Colonic mucosa (tissue), 4 donors: ENCODE results near the gene TNFRSF21. TPM values are rescaled to one million over a fixed set of nuclear protein-coding genes. Genes with fewer than 3 reads are reported as not detected.
"Not testable (repeated sequence)": the region's sequence is repeated elsewhere in the genome, so short reads cannot be mapped to it uniquely, and the experiment has no call there.

Experiments
- DNase-seq: peaks from one replicate; pipeline ENCODE4 v3.0.0-alpha.2; 2020
- H3K27ac ChIP-seq: fragments of 200-600 bp; one replicate; pipeline ENCODE4 v1.8.0; 2021
- H3K27me3 ChIP-seq: fragments of 200-600 bp; one replicate; pipeline ENCODE4 v1.8.0; 2021
- H3K36me3 ChIP-seq: fragments of 200-600 bp; one replicate; pipeline ENCODE4 v1.8.0; 2021
- H3K4me1 ChIP-seq: fragments of 200-600 bp; one replicate; pipeline ENCODE4 v1.8.0; 2021; ENCODE audit warnings: mild to moderate bottlenecking
- H3K4me3 ChIP-seq: fragments of 200-600 bp; one replicate; pipeline ENCODE4 v1.8.0; 2021
- H3K9ac ChIP-seq, 2 donors: one replicate each; pipeline ENCODE4 v1.7.0; 2013; ENCODE audit warnings: control low read depth in 2 of 2, low read depth in 2 of 2, low read length in 2 of 2
- H3K9me3 ChIP-seq: fragments of 200-600 bp; one replicate; pipeline ENCODE4 v1.8.0; 2021
- CTCF ChIP-seq: fragments of 200-600 bp; IDR thresholded peaks from one replicate; pipeline ENCODE4 v1.8.0; 2022; ENCODE audit warnings: antibody characterized with exemption, mild to moderate bottlenecking
- intact Hi-C: fragments of 100-400 bp; cut with DNase I; formaldehyde crosslinking; loops from one replicate; pipeline ENCODE4 v1.14.1; 2022
- total RNA-seq, 2 donors: library from RNA; stranded (reverse); fragmentation: NEBNext Ultra II Directional in 1 of 2; extraction: Animal tissue kit (Norgen Biotek cat#: 25700) in 1 of 2; gene quantifications; one replicate each; pipeline ENCODE4 v1.2.1, GENCODE V29; 2021
- donor health status: healthy.
- donor health status: DM: no; HTN: no; CAD: no.
- donor health status: DM: no; HTN: no; CAD: no.

The TNFRSF21 gene
- total RNA-seq, 2 donors from 2014 or later, result 74.0 to 102 TPM

- intact Hi-C loops, result no loop called here
- no peak for TF ChIP-seq CTCF
- no peak overlapping the region for H3K27ac ChIP-seq
Observed at GRCh38 chr6:47319867-47320266, 10.2 kb upstream of the TNFRSF21 start.

GRCh38 chr6:47319382-47319781 is 9.7 kb upstream of the TNFRSF21 start:
- no peak for DNase-seq
- no peaks in the 10 kb centered on the region for H3K27me3 ChIP-seq
- no peak for TF ChIP-seq CTCF
- no peak overlapping the region for H3K27ac ChIP-seq
- no peaks in the 10 kb centered on the region for H3K4me1 ChIP-seq
- intact Hi-C loops, result no loop called here
- H3K36me3 ChIP-seq, result no peaks in the 10 kb centered on the region
- H3K9me3 ChIP-seq, result no peaks in the 10 kb centered on the region
- H3K9ac ChIP-seq, result no peak overlapping the region
- no peak overlapping the region for H3K4me3 ChIP-seq

More at GRCh38 chr6:47319867-47320266, 10.2 kb upstream of the TNFRSF21 start:
- H3K4me1 ChIP-seq, result no peaks in the 10 kb centered on the region
- DNase-seq, result no peak
- H3K9me3 ChIP-seq, result no peaks in the 10 kb centered on the region
- no peaks in the 10 kb centered on the region for H3K27me3 ChIP-seq
- H3K9ac ChIP-seq, result no peak overlapping the region
- no peaks in the 10 kb centered on the region for H3K36me3 ChIP-seq
- H3K4me3 ChIP-seq, result no peak overlapping the region

- Histone ChIP-seq H3K27ac (no peak overlapping the region), H3K4me1 (no peaks in the 10 kb centered on the region), H3K36me3 (no peaks in the 10 kb centered on the region), H3K27me3 (no peaks in the 10 kb centered on the region), H3K9ac (no peak overlapping the region), H3K4me3 (no peak overlapping the region), H3K9me3 (no peaks in the 10 kb centered on the region)
- no peak for DNase-seq
- no peak for TF ChIP-seq CTCF
- intact Hi-C loops, result no loop called here
Observed at GRCh38 chr6:47318236-47318989, 8.7 kb upstream of the TNFRSF21 start.

- H3K27ac ChIP-seq, result peak overlapping the region; percentile 16
- DNase-seq, intact Hi-C loops, H3K9ac ChIP-seq, H3K36me3 ChIP-seq, H3K27me3 ChIP-seq, H3K4me1 ChIP-seq, H3K4me3 ChIP-seq, H3K9me3 ChIP-seq: not testable (repeated sequence)
Observed at GRCh38 chr6:47315181-47315580, 5.5 kb upstream of the TNFRSF21 start.

- H3K9me3 ChIP-seq, result no peaks in the 10 kb centered on the region
- H3K27ac ChIP-seq, result no peak overlapping the region
- peak; percentile 3 for TF ChIP-seq CTCF
- no peak for DNase-seq
- H3K27me3 ChIP-seq, result no peaks in the 10 kb centered on the region
- no peak overlapping the region for H3K4me3 ChIP-seq
- H3K36me3 ChIP-seq, result no peaks in the 10 kb centered on the region
- intact Hi-C loops, result no loop called here
- H3K4me1 ChIP-seq, result no peaks in the 10 kb centered on the region
- no peak overlapping the region for H3K9ac ChIP-seq
Observed at GRCh38 chr6:47310131-47310480, 401 bp upstream of the TNFRSF21 start.

GRCh38 chr6:47308552-47309290 is 984 bp downstream of the TNFRSF21 start:
- peak overlapping the region; percentile 93 for H3K27ac ChIP-seq
- DNase-seq, result peak; percentile 47
- H3K36me3 ChIP-seq, result no peaks in the 10 kb centered on the region
- H3K4me3 ChIP-seq, result peak overlapping the region; percentile 88
- H3K9me3 ChIP-seq, result no peaks in the 10 kb centered on the region
- H3K4me1 ChIP-seq, result no peaks in the 10 kb centered on the region
- TF ChIP-seq CTCF, result no peak
- intact Hi-C loops, result loop anchor here (2.0 to 10.0 kb wide), 3 partner anchors 64 to 464 kb away; no protein-coding TSS in a partner anchor
- H3K9ac ChIP-seq, result peak overlapping the region; percentile 66 to 91
- H3K27me3 ChIP-seq, result no peaks in the 10 kb centered on the region
